GM10248 (cell line): ENCODE measurements around the gene CFAP45.

ENCODE experiments used
- CTCF ChIA-PET: fragments of 300-600 bp; sonication (Branson Sonifier 250); formaldehyde crosslinking; extraction: SDS; loops from one replicate; lab custom pipeline; 2021; ENCODE audit warnings: antibody characterized with exemption; lab: Yijun Ruan, JAX
- POLR2A ChIA-PET: fragments of 350-650 bp; sonication (Branson Sonifier 250); formaldehyde crosslinking; extraction: SDS; loops from one replicate; lab custom pipeline; 2020; ENCODE audit warnings: antibody characterized with exemption; lab: Yijun Ruan, JAX
- DNase-seq: peaks from one replicate; pipeline ENCODE4 v3.0.0; 2012; ENCODE audit errors: extremely low spot score
- CTCF ChIP-seq: IDR thresholded peaks from 2 replicates; pipeline ENCODE4 v1.5.1; 2012; ENCODE audit warnings: mild to moderate bottlenecking, low read depth; ENCODE audit errors: extremely low read depth, missing control alignments, control extremely low read depth

The CFAP45 gene

GRCh38 chr1:159916242-159917051 is 16.5 kb upstream of the CFAP45 start:
- ChIA-PET CTCF (interaction anchor here (0.9 to 1.6 kb wide), 6 partner anchors 8 to 117 kb away, joined by 3 to 5 read pairs (median 3); no protein-coding TSS in a partner anchor), POLR2A (interaction anchor here (0.6 to 1.4 kb wide), 3 partner anchors 8 to 11 kb away, joined by 3 to 4 read pairs (median 3); partner anchors contain the start of gene TAGLN2)
- DNase-seq = no peak
- TF ChIP-seq CTCF = no peak

- no peak for DNase-seq
- POLR2A ChIA-PET = interaction anchor here (0.6 to 1.4 kb wide), 4 partner anchors 9 to 1216 kb away, joined by 3 to 4 read pairs (median 4); partner anchors contain the start of gene TAGLN2
- CTCF ChIA-PET = interaction anchor here (0.9 to 1.6 kb wide), 6 partner anchors 8 to 117 kb away, joined by 3 to 5 read pairs (median 3); no protein-coding TSS in a partner anchor
Measured at GRCh38 chr1:159915571-159916241, 15.7 kb upstream of the CFAP45 start.

GRCh38 chr1:159914252-159915018 is 14.5 kb upstream of the CFAP45 start:
- POLR2A ChIA-PET = interaction anchor here (0.7 to 1.2 kb wide), 3 partner anchors 8 to 1218 kb away, joined by 3 to 5 read pairs (median 4); partner anchors contain the start of gene TAGLN2
- no peak for DNase-seq
- CTCF ChIA-PET = interaction anchor here (1.3 to 1.6 kb wide), 2 partner anchors 10 to 22 kb away, joined by 3 to 4 read pairs; no protein-coding TSS in a partner anchor

More at GRCh38 chr1:159915571-159916241, 15.7 kb upstream of the CFAP45 start:
- TF ChIP-seq CTCF = no peak

GRCh38 chr1:159913451-159914192 is 13.7 kb upstream of the CFAP45 start:
- CTCF ChIA-PET = no interaction called here
- DNase-seq = no peak
- no peak for TF ChIP-seq CTCF
- POLR2A ChIA-PET = interaction anchor here (0.9 to 1.2 kb wide), 2 partner anchors 9 to 11 kb away, joined by 3 to 5 read pairs; partner anchors contain the start of gene TAGLN2

More at GRCh38 chr1:159914252-159915018, 14.5 kb upstream of the CFAP45 start:
- no peak for TF ChIP-seq CTCF

GRCh38 chr1:159911326-159912070 is 11.5 kb upstream of the CFAP45 start:
- no peak for DNase-seq
- ChIA-PET CTCF (no interaction called here), POLR2A (no interaction called here)
- TF ChIP-seq CTCF = no peak
